ENCODE data around the gene SSBP3.

The SSBP3 gene

DNA sequence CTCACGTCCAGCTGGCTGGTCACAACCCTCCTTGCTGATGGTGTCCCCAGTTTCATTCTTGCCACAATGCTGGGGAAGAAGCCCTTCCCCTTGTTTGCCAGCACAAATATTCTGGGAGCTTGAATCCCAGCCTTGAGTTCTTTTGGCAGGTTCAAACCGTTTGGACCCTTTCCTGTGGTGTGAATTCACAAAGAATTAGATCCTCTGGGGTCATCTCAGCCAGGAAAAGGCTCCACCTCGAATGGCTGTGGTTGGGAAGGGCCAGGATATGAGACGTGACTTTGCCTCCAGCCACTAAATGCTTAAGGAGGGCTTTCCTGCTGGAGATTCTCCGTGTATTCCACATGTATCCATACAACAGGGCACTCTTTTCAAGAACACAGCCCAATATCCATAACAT, 139.3 kb downstream of the SSBP3 start:
- DNase-seq (ENCODE audit: low spot score) = no peak

DNA sequence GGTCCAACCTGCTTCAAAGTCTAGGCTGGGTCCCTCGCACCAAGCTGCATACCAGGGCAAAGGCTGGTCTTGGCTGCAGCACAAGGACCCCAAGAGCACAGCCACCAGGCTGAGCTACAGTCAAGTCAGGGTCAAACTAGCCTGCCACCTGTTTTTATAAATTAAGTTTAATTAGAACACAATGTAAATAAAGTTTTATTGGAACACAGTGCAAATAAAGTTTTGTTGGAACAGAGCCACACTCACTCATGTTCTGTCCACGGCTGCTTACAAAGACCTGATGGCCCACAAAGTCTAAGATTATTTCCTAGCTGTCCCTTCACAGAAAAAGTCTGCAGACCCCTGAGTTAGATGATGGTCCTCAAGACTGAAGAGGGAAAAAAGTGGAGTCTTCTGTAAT, 140.0 kb downstream of the SSBP3 start:
- DNase-seq (ENCODE audit: low spot score) = no peak

DNA sequence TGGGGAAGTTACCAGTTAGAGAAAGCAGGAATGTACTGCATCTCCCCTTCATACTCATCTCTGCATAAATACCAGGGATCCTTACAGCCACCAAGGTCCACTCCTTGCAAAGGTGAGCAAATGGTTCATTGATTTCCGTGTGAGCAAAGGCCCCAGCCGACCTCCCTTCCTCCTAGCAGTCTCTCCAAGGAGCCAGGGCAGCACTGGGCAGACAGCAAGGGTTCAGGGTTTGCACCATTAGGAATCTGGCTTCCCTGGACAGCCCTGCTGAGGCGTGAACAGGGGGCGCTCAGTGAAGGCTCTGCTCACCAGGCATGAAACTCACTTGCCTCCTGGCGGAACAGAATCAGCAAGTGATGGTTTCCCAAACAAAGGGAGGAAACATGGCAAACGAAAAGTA, 140.5 kb downstream of the SSBP3 start:
- no peak for DNase-seq (ENCODE audit: low spot score)

- no peak for DNase-seq (ENCODE audit: low spot score)
Observed at GRCh38 chr1:54265126-54265525, 141.1 kb downstream of the SSBP3 start.

DNA sequence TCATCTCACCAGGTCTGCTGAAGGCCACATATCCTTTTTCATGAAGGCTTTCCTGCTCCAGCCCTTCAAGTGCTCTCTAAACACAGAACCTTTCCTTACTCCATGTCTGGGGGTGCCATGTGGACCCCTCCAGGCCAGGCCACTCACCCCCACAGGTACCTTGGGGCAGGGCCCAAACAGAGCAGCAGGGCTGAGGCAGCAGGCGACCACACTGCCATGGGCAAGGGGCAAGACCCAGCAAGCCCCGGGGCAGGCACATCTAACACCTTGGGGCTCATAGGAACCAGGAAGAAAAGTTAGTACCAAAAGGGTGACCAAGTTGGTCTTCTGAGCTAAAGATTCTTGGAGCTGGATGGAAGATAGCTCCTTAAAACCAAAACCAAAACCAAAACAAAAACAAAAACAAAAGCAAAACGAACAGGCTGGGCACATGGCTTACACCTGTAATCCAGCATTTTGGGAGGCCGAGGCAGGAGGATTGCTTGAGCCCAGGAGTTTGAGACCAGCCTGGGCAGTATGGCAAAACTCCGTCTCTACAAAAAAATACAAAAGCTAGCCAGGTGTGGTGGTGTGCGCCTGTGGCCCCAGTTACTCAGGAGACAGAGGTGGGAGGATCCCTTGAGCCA, 142.5 kb downstream of the SSBP3 start:
- no peak for DNase-seq (ENCODE audit: low spot score)

DNA sequence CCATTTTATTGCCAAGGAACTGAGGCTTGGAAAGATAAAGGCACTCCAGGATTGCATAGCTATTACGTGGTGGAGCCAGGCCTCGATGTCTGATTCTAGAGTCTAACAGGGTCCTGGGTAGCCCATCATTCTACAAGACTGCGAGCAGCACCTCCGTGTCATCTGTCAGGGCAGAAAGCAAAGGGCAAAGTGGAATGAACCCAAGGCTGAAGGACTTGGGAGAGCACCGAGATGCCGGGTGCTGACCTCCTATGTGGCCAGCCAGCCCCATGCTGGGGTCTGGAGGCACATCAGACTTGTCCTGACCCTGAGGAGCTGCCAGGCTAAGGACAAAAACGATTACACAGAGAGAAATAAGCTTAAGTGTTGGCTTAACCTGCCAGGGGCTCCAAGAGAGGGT, 143.9 kb downstream of the SSBP3 start:
- no peak for DNase-seq (ENCODE audit: low spot score)

DNA sequence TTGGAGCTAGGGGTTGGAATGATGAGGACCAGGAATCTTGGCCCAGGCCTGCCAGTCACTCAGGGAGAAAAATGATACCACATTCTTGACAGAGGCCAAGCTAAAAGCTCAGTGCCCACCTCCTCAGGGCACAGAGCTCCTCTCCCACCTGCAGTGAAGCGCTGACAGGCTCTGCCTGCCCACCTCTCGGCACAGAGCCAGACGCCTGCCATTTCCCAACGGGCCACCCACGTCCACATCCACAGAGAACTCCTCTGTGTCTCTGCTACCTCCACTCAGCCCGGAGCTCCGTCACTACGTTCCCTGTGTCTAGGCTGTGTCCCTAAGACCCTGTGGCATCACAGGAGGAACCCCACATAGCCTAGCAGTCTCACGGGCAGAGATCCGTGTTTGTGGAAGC, 145.4 kb downstream of the SSBP3 start:
- no peak for DNase-seq (ENCODE audit: low spot score)

- no peak for DNase-seq (ENCODE audit: low spot score)
Observed at GRCh38 chr1:54259546-54260140, 146.6 kb downstream of the SSBP3 start.

DNA sequence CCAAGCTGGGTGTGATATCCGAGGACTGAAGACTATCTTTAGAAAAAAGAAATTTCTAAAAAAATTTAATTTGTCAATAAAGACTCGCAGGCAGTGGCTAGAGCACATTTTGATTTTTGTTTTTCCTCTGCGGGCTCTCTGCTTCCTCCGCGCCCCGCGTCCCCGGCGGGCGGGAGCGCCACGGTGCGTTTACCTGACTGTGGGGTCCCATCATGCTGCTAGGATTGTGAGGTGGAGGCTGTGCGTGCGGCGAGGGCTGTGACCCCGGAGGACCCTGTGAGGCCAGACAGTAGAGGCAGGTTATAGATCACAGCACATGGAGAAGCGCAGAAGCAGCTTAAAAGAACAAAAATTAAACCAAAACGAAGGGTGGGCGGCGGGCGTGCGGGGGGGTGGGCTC, 148.3 kb downstream of the SSBP3 start:
- DNase-seq (ENCODE audit: low spot score) = no peak

GRCh38 chr1:54257346-54257620, 148.9 kb downstream of the SSBP3 start:
- DNase-seq (ENCODE audit: low spot score) = no peak

GRCh38 chr1:54256522-54257345, 149.5 kb downstream of the SSBP3 start:
- DNase-seq (ENCODE audit: low spot score) = no peak

DNA sequence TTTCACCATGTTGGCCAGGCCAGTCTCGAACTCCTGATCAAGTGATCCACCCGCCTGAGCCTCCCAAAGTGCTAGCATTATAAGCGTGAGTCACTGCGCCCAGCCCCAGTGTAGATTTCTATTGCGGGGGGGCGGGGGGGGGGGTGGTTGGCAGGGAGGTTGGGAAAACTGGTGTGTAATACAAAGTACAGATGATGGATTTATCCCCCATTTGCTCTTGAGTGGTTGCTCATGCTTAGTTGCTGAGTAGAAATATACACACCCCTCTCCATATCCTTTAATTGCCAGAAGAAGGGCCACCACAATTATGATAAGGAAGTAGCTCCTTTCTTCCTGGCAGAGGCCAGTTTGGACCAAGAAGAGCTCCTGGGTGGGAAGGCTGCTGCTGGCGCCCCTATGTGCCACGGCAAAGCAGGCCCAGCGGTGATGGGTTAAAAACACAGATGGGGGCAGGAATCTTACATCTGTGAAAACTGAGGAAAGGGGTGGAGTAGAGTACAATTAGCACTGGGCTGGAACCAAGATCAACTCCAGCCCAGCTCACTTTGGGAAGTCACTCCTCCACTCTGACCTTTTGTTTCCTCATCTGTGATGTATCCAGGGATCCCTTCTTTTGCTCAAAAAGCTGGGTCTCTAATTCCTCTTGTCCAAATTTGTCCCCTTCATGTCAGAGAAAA, 151.0 kb downstream of the SSBP3 start:
- no peak for DNase-seq (ENCODE audit: low spot score)

DNA sequence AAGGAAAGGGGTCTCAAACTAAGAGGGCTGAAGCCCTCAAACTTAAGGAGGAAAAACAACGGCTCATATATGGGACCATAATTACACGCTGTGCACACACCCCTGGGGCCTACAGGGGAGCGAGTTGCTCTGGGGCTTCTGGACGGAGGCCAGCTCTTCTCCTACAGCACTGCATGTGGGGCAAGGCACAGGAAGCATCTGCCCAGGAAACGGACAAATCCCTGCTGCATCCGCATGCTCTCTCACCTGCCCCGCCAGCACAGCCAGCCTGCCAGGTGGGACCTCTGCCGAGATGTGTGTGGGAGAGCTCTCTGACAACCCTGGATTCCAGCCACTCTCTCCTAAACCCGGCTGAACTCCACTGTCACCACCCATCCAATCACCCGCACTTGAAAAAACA, 152.1 kb downstream of the SSBP3 start:
- DNase-seq (ENCODE audit: low spot score) = peak; percentile 80

DNA sequence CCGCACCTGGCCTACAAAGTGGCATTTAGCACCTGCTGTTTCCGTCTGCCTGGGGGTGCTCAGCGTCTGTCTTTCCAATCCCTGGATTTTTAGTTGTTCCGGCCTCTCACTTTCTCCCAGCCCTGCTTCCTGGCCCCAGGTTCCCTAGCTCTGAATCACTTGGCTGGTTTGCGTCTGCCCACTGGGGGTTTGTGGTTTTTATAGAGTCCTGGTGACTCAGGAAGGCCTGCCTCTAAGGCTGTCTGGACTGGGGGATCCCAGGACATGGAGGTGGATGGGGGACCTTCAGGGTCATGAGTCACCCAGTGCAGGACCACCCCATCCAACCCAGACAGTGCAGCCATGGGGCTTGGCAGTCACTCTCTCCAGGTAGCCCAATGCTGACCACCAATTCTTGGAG, 152.7 kb downstream of the SSBP3 start:
- peak; percentile 84 for DNase-seq (ENCODE audit: low spot score)

DNA sequence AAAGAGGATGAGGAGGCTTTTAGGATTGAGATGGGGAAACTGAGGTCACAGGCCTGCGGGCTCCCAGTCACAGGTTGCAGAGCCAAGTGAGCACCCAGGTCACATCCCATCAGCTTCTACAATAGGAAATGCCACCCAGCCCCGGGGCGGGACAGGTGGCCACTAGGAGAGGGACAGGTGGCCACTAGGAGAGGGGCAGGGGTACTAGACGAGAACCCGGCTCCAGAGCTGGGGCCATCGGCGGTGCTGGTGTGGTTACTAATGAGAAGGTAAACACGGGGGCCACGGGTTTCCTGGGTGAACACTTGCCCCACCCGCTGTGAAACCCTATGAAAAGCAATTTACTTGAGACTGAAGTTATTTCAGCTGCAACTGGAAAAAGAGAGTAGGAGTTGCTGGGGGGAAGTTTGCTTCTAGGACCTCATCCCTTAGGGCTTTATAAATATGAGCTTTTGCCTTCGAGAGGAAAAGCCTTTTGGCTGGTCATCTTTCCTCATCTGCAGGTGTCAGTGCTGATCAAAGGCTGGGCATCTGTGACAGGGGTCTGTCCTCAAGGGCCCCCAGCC, 153.7 kb downstream of the SSBP3 start:
- DNase-seq (ENCODE audit: low spot score) = no peak

DNA sequence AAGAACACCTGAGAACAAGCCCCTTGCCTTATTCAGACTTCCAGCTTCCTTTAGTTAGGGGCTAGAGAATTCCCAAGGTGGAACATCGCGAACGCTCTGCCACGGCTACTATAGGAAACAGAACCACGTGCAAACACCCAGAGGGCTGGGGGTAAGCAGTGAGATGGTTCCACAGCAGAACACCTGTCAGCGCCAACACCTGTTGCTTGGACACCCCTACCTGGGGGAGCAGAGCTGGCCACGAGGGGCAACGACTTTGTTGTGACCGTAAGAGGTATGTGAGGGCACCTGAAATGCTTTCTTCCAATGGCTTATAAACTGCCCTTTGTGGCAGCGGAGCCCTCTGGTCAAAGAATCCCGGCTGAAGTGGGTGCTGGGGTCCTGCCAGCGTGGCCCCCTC, 155.5 kb downstream of the SSBP3 start:
- no peak for DNase-seq (ENCODE audit: low spot score)

GRCh38 chr1:54249819-54250435, 156.3 kb downstream of the SSBP3 start:
- peak; percentile 78 for DNase-seq (ENCODE audit: low spot score)

DNA sequence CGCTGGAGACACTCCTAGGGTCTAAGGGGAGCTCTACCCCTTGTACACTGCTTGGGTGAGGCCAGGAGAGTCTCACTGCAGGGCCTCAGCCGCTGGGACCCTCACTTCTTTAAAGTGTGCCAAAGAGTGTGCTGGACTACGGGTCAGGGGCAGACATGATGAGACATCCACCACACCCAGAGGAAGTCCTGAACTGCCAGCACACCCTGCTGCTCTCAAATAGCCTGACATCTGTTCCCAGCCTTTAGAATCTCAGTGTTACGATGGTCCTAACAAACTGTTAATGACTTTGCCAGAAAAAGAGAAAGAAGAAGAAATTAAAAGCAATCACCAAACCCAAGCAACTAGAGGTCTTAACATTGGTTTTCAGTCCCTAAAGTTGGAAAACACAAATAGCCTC, 157.2 kb downstream of the SSBP3 start:
- DNase-seq (ENCODE audit: low spot score) = no peak

GRCh38 chr1:54247863-54248515, 158.2 kb downstream of the SSBP3 start:
- DNase-seq (ENCODE audit: low spot score) = no peak

DNA sequence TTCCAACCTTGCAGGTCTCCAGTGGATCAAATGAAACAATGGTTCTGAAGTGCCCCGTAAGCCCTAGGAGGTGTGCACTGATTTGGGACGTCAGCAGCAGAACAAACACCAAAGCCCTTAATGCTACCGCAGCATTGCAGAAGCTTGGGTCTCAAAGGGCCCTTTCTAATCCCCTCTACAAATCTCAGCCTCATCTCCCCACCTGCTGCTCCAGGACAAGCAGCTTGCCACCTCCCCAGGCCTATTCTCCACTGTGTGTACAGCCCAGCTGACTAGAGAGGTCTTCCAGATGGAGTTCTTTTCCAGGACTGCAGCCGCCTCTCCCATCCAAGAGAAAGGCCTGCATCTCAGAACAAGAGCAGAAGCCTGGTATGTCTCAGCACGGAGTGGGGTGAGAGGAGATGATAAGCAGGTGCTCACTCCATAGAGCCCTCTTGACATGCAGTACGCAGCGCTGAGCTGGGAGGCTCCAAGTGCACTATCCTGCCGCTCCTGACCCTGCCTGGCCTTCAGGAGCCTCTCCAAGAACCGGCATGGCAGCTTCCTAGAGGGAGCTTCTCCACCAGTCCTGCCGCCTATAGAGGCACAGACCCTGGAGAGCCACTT, 160.0 kb downstream of the SSBP3 start:
- DNase-seq (ENCODE audit: low spot score) = no peak

DNA sequence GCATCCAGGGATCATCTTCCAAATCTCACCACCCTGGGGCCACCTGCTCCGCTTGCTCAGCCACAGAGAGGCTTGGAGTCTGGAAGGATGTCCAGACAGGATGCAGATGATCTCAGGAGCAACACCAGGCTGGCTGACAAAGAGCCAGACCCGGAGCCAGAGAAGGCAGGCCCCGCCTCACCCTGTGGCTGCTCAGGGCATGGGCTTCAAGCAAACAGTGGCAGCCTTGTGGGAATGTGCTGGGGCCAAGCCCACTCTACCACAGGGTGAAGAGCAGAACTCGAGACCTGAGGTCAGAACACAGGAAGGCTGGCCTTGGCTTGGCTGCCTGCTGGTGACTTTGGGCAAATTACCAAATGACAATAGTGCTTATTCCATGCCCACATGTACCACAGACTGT, 160.7 kb downstream of the SSBP3 start:
- DNase-seq (ENCODE audit: low spot score) = peak; percentile 56

All from kidney capillary endothelial cell (primary cell).